ENCODE measurements around the gene ZNF248.
"Not testable (repeated sequence)": the region's sequence is repeated elsewhere in the genome, so short reads cannot be mapped to it uniquely, and the experiment has no call there.

ZNF248 gene

GRCh38 chr10:37857287-37858211 lies at the start of gene ZNF248:
ZNF248 (minus strand) TSS chr10:37857610; CDS start chr10:37856310, 1,300 bp downstream.
- peak; percentile 94 for DNase-seq (ENCODE audit: low read depth)

DNA sequence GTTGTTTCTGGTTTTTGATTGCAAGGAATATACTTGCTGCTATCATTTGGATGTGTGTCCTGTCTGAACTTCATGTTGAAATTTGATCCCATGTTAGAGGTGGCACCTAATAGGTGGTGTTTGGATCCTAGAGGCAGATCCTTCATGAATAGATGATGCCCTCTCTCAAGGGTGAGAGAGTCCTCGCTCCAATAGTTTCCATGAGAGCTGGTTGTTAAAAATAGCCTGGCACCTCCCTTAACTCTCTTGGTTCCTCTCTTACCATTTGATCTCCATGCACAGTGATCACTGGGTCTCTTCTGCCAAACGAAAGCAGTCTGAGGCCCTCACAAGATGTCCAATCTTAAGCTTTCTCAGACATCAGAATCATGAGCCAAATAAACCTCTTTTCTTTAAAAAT lies 49.0 kb upstream of the ZNF248 start:
- no peak for DNase-seq (ENCODE audit: low read depth)

- no peak for DNase-seq (ENCODE audit: low read depth)
These were observed 39.0 kb upstream of the ZNF248 start for GRCh38 chr10:37896436-37896835.

GRCh38 chr10:37895674-37896073 lies 38.3 kb upstream of the ZNF248 start:
- no peak for DNase-seq (ENCODE audit: low read depth)

DNA sequence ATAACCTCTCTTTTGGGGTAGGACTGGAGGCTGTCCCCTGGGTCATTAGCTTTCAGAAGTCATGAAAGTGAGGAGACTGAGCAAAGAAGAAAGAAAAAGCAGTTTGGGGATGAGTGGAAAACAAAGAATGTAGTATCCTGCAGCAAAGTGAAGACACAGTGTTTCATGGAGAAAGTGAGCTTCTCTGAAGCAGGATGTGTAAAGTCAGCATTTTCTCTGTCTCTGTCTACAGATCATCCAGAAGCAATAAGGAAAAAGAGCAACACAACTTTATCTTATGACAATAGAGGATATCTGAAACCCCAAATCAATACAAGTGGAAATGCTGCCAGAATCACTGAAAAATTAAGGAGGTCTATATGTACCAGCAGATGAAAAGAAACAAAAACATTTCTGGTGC lies 28.4 kb upstream of the ZNF248 start:
- DNase-seq (ENCODE audit: low read depth): no peak

GRCh38 chr10:37872955-37873354 lies 15.5 kb upstream of the ZNF248 start:
- DNase-seq (ENCODE audit: low read depth): no peak

- no peak for DNase-seq (ENCODE audit: low read depth)
These were observed 14.9 kb upstream of the ZNF248 start for GRCh38 chr10:37872283-37872682.

DNA sequence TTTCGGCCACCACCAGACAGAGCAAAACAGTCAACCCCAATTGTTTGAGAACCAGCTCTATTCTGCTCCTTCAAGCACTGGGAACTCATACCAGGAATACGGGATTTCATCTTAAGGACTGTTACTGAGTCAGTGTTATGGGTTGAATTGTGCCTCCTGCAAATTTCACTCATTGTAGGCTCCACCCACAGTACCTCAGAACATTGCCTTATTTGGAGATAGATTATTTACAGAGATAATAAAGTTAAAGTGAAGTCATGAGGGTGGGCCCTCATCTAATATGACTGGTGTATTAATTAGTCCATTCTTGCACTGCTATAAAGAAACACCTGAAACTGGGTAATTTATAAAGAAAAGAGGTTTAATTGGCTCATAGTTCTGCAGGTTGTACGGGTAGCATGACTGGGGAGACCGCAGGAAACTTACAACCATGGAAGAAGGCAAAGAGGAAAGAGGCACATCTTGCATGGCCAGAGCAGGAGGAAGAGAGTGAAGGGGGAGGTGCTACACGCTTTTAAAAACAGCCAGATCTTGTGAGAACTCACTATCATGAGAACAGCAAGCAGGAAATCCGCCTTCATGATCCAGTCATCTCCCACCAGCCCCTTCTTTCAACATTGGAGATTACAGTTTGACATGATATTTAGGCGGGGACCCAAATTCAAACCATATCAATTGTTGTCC lies 14.3 kb upstream of the ZNF248 start:
- no peak for DNase-seq (ENCODE audit: low read depth)

DNA sequence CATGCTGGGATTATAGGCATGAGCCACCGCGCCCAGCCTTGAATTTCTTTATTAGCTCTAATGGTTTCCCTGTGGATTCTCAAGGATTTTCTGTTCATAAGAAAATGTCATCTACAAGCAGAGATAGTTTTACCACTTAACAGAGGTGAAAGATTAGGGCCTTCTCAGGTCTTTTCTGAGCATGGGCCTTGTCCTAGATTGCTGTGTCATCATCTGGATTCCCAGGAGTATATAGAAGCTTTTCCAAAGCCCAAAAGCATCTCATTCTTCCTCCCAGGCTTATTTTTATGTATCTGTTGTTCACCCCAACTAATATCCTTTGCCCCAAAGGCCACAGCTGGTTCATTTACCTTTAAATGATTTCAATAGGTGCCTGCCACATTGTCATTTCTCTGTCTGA lies 13.7 kb upstream of the ZNF248 start:
- no peak for DNase-seq (ENCODE audit: low read depth)

- no peak for DNase-seq (ENCODE audit: low read depth)
These were observed 11.4 kb upstream of the ZNF248 start for GRCh38 chr10:37868796-37869195.

DNA sequence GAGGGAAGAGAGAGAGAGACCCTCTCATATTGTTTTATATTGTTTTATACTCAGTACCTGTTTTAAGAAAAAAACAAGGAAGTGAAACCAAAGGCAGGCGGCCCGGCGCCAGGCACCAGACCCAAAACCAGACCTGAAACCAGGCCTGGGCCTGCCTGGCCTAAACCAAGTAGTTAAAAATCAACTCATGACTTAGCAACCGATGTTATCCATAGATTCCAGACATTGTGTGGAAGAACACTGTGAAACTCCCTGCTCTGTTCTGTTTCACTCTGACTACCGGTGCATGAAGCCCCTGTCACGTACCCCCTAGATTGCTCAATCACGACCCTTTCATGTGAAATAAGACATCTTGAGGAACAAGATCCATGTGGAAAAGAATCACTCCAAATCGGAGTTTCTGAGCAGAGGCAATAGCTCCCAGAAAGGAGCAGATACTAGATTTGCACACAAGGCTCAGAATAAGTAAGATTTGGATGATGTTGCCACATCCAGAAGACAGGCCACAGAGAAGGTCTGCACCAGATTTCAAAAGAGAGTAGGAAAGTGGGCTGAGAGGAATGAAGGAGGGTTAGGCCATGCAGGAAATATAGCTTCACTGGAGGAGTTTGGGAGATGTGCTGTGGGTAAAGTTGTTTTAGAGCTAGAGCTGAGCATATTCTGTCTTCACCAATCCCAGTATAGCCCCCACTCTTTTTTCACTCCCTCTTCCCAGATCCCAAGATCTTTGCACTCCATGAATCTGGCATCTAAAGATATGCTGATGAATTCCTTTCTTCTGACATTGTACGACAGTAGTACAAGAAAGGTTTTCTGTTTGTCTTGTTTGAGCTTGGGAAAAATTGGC lies 8.8 kb upstream of the ZNF248 start:
- DNase-seq (ENCODE audit: low read depth): no peak

DNA sequence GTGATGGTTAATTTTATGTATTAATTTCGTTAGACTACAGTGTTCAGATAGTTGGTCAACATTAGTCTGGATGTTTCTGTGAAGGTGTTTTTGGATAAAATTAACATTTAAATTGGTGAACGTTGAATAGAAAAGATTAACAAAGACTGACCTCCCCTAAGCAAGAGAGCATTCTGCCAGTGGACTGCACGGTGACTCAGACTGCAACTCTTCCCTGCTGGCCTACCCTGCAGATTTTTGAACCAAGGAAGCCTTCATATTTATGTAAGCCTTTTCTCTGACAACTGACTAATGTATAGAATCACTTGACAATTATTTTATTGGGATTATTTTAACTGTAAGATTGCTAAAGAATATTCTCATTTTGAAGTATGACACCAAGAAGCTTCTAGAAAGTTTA lies 7.9 kb upstream of the ZNF248 start:
- DNase-seq (ENCODE audit: low read depth): no peak

DNA sequence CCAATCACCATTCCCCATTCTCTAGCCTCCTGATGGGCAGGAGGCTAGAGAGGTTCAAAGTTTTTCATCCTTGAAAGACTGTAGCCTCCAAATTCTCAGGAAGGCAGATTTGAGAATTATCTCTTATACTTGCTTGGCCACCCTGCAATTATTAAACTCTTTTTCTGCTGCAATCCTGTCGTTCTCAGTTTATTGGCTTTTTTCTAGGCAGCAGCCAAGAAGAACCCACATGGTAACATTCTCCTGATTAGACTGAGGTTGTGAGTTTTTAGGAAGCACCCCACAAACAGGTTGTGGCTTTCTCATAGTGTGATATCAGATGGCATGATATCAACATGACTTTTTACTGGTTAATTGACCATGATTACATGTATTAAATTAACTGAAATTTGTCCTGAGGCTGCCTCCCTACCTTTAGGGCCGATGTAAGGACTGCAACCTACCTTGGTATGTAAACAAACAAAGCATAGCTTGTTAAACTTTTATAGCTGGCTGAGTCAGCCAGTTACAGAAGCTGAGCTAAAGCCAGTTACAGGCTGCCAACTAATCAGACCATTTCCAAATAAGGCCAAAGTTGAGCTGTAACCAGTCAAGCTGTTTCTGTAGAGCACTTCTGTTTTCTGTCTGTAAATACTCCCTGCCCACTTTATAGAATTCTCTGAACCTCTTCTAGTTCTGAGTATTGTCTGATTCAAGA lies 3.2 kb upstream of the ZNF248 start:
- DNase-seq (ENCODE audit: low read depth): peak; percentile 72

- not testable (repeated sequence) for DNase-seq (ENCODE audit: low read depth)
These were observed 1.9 kb upstream of the ZNF248 start for GRCh38 chr10:37859270-37859669.

DNA sequence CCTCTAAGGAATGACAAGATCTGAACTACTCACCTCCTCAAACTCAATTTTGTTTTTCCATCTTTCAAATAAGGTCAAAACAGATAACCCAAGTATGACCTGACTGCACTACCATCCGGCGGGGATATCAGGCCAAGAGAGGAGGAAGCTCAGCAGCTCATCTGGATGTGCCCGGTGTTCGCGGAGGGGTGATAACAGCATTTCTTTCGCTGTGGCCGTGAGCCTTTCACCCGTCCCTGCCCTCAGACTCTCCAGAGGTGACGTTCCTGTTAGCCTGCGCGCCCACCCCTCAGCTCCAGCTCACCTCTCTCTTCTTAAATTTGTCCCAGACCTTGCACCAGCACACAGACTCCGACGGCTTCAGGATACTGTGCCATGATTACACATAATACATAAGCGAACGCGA lies 526 bp downstream of the ZNF248 start:
- no peak for DNase-seq (ENCODE audit: low read depth)

GRCh38 chr10:37855636-37856035 lies 1.8 kb downstream of the ZNF248 start:
- DNase-seq (ENCODE audit: low read depth): no peak

DNA sequence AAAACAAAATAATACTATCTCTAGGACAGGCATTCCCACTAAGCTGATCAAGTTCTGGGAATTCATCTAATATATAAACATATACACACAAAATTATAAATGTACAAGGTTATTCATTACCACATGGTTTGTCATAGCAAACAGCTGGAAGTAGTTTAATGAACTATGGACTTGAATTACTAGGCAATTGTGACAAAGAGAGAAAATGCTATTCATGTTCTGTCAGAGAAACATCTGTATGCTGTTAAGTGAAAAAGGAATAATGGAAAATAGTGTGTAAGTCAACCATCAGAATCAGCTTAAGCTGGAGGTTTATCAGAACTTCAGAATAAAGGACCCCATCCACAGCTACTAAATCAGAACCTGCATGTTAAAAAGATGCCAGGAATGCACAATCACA lies 2.8 kb downstream of the ZNF248 start:
- DNase-seq (ENCODE audit: low read depth): no peak

- no peak for DNase-seq (ENCODE audit: low read depth)
These were observed 12.8 kb downstream of the ZNF248 start for GRCh38 chr10:37844644-37845043.

DNA sequence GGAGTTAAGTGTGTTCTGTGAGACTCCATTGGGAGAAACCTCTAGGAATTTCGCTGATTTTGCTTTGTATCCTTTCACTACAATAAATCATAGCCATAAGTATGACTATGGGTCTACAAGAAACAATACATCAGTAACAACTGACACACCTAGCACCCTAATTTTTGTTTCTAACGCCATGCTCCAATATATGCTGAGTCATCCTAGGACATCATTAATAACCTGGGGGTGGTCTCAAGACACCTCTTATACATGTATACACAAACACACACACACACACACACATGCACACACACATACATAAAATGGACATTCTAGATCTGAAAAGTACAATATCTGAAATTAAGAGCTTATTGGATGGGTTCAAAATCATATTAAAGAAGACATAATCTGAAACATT lies 18.2 kb downstream of the ZNF248 start:
- DNase-seq (ENCODE audit: low read depth): no peak

GRCh38 chr10:37831495-37832333 lies 25.7 kb downstream of the ZNF248 start:
- no peak for DNase-seq (ENCODE audit: low read depth)

DNA sequence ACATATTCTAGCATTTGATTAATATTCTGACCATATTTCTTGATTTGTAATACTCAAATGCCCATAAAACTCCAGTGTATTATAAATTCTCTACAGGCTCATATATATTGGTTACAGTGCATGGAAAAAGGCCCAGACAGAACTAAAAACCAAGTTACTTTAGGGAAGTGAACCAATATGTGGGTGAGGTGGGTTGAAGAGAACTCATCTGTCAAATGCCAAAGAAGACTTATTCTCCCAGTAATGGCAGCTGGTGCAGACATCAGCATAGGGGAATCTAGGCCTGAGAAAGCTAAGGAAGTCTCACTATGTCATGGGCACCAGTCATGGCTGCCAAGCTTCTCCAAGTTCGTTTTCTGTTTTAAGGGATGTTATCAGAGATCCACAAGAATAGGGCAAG lies 30.6 kb downstream of the ZNF248 start:
- no peak for DNase-seq (ENCODE audit: low read depth)

Measured in GM04504 (cell line).